AML-193 (cell line): ENCODE data around the gene NHLRC4.

ENCODE experiments used
- DNase-seq, 2 experiments: peaks; one replicate each; lab custom pipeline; 2025; lab: John Stamatoyannopoulos, UW

Gene NHLRC4

DNA sequence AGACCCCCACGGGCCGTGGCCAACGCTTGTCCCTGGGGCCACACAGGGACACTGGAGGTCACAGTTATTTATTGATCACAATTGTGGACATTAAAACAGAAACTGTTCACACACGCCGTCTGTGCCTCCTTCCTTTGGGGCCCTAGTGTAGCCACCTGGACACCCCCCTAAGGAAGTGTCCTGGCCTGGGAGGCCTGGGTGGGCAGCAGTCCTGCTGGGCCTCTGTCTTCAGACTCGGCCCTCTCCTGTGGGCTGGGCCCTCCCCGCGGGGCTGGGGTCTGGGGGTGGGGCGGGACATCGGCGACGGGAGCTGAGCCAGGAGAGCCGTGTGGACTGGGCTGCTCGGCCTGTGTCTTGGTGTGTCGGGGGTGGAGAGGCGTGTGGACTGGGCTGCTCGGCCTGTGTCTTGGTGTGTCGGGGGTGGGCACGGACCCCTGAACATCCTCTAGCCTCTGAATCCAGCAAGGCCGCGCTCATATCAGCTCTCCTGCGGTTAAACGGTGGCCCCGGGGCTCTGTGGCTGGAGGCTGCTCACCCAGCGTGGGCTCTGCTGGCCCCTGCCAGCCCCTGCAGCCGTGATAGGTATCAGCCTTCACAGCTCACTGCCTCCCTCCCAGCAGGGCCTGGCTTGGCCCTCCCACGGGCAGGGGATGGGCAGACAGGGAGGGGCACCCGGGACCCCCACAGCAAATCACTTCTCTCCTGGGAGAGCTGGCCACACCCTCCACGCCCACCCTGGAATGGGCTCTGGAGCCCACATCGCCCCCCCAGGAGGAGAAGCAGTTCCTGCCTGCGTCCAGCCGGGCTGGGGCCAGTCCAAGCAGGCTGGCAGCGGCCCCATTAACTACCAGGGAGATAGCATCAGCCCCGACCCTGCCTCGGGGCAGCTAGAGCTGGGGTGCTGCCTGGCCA is 1.1 kb upstream of the NHLRC4 start:
- no peak for DNase-seq

DNA sequence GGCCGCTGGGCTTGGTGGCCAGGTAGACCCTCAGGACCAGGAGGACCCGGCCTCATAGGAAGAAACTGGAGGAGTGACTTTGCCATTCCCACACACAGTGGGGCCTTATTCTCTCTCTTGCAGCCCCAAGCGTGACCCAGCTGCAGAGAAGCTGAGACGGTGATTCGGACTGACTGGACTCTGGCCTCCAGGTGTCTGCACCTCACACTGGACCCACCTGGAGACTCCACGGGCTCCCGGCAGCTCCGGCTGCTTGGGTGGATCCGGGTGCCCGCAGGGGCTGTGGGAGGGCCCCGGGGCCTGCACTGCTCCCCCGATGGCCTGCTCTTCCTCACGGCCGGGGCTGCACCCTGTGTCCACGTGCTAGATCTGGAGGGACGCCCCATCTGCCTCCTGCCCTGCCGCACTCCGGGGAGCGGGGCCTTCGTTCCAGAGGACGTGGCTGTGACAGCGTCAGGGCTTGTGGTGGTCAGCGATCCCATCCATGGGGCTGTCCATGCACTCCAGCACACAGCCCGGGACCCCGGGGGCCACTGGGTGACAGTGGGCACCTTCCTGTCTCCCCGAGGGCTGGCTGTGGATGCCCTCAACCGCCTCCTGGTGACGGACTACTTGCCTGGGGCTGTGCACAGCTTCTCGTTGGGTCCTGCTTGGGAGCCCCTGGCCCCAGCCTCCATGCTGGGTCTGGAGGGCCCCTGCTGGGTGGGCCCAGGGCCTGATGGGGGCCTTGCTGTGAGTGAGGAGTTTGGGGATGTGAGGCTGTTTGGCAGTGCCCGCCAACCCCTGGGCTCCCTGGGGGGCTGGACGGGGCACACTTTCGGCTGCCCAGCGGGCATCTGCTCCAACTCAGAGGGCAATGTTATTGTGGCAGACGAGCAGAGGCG is 810 bp downstream of the NHLRC4 start:
- no peak for DNase-seq

DNA sequence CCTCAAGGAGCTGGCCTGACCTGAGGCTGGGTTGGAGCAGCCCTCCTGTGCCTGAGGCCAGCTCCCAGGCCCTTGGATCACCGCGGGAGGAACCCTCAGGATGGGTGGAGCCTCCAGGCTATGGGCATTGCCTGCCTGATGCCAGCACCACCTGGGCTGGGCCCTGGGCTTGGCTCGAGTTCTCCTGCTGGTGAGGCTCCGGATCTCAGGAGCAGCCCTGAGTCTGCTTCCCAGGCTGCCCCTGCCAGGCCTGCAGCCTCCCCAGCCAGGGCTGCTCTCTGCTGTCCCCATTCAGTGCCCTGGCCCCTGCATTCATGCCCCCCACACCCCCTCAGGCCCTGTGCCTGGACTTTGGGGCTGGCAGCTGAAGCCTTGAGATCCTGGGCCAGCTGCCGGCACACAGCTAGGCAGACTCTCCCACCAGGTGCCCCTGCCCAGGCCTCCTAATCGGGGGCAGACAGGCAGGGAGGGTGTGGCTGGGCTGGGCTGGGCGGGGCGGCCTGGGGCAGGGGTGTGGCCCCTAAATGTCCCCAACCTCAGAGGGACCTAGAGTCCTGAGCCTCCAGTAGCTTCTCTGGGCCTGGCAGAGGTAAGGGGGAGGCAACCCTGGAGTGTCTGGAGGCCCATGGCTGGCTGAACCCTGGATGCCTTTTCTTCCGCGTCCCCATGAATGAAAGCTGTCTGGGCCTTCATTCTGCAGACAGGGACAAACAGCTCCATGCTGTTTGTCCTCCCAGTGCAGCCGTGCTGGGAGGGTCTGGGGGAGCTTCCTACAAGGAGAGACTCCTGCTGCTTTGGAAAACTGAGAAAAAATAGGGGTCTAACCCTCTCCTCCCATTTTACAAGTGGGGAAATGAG is 1.8 kb downstream of the NHLRC4 start:
- no peak for DNase-seq

DNA sequence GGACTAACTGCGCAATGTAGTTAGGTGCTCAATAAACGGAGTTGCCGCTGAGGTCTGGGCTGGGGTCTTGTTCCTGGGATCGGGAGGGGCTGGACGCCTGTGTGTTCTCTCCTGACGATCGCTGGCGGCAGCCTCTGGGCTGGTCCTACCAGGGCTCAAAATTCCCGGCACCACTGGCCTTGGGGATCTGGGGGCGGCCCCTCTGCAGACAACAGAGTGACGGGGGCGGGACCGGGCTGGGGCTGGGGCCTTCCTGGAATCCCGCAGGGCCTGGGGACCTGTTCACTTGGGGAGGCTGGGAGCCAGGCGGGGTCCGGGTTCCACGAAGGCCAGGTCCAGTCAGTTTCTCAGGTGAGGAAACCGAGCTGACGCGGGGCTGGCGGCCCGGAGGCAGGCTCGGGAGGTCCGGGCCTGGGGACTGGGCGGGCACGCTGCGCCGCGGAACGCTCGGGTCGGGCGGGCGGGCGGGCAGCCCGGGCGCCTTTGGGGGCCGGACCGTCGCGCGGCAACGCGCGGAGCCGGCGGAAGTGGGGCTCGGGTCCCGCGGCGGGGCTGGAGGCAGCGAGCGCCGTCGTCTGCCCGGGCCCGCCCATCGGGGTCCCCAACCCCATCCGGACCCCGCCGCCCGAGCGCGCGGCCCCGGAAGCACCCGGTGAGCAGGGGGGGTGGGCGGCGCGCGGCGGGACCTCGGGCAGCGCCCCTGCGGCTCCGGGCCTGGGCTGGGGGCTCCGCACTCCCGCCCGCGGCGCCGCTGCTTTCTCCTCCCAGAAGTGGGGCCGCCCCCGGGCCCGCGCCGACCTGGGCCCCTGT is 2.8 kb downstream of the NHLRC4 start, which contains the start of gene PIGQ:
Gene PIGQ, plus strand, starts transcription at position 524 of the 810 bp plus-strand sequence. CDS start 4,107 bp downstream, outside the sequence.
- DNase-seq = no peak

DNA sequence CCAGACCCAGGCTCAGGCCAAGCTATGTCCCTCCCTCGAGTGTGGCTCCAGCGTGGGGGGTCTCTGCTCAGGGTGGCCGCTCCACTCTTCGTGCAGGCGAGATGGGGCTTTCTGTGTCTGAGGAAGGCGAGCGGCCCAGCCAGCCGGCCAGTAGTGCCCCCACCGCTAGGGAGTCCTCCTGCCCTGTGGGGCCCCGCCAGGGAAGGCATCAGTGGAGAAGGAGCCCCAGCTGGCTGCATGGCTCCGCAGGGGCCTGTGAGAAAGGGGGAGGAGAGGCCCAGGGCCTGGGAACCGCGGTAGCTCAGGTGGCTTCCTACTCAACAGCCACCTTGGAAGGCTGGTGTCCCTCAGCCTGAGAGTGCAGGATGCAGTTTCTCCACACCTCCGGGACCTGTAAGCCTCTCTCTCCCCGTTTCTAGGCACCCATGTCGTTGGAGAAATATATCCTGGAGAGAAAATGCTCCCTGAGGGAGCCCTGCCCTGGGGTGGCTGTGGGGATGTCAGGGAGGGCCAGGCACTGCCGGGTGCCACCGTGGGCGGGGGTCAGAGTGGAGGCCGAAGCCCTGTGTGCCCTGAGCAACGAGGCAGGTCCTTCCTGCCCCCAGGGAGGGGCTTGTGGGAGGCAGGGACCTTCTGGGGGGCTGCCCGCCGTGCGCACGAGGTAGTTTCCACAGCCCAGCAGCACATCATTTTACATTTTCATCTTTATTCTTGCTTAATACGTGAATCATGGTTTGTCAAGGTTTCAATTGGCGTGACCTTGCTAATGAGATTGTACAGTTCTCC is 6.3 kb downstream of the NHLRC4 start:
- DNase-seq = no peak

DNA sequence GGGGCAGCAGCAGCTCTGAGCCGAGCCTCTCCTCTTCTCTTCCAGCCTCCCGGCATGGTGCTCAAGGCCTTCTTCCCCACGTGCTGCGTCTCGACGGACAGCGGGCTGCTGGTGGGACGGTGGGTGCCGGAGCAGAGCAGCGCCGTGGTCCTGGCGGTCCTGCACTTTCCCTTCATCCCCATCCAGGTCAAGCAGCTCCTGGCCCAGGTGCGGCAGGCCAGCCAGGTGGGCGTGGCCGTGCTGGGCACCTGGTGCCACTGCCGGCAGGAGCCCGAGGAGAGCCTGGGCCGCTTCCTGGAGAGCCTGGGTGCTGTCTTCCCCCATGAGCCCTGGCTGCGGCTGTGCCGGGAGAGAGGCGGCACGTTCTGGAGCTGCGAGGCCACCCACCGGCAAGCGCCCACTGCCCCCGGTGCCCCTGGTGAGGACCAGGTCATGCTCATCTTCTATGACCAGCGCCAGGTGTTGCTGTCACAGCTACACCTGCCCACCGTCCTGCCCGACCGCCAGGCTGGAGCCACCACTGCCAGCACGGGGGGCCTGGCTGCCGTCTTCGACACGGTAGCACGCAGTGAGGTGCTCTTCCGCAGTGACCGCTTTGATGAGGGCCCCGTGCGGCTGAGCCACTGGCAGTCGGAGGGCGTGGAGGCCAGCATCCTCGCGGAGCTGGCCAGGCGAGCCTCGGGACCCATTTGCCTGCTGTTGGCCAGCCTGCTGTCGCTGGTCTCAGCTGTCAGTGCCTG is 7.4 kb downstream of the NHLRC4 start:
- no peak for DNase-seq

DNA sequence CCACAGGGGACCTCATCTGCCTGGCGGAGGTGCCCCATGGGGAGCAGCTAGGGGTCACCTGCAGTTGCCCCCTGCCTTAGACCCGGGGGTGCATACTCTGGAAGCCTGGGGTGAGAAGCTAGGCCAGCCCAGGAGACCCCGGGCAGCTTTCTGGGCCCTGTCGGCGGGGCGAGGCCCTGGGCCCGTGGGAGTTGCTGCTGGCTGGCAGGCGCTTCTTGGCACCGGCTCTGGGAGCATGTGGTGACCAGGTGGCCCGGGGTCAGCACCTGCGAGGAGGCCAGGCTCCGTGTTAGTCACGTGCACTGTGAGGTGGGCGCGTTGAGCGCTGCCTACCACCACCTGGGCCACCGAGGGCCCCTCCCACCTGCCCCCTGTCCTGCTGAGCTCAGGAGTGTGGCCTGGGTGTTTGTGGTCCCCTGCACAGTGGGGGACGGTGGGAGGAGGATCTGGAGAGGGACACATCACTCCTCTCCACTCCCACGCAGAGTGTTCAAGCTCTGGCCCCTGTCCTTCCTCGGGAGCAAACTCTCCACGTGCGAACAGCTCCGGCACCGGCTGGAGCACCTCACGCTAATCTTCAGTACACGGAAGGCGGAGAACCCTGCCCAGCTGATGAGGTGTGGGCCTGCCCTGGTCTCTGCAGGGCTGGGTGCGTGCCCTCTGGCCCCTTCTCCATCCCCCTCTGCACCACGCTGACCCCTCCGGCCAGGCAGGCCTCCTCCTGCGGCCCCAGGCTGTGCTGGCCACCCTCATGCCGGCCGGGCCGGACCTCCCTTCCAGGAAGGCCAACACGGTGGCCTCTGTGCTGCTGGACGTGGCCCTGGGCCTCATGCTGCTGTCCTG is 8.8 kb downstream of the NHLRC4 start:
- DNase-seq = no peak

DNA sequence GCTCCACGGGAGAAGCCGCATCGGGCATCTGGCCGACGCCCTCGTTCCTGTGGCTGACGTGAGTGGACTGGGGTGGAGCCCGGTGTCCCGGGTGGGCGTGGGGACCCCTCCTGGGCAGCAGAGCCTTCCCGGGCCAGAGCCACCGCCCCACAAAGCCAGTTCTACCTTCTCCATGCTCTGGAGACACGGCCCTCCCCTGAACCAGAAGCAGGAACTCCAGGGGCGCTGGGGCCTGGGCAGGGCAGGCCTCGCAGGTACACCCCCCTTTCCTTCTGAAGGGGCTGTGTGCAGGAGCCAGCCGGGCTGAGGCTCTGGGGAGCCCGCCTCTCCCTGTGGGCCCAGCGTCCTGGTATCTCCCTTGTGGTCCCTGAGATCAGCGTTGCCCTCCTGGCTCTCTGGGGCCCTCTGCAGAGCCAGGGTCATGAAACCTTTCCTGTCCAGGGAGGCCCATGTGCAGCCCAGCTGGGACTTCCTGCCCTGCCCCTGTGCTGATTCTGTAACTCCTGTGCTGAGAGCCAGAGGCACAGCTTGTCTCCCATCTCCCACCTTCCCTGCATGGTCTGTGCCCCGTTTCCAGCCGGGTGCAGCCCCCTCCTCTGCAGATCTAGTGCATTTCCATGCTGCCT is 9.5 kb downstream of the NHLRC4 start:
- DNase-seq = no peak

DNA sequence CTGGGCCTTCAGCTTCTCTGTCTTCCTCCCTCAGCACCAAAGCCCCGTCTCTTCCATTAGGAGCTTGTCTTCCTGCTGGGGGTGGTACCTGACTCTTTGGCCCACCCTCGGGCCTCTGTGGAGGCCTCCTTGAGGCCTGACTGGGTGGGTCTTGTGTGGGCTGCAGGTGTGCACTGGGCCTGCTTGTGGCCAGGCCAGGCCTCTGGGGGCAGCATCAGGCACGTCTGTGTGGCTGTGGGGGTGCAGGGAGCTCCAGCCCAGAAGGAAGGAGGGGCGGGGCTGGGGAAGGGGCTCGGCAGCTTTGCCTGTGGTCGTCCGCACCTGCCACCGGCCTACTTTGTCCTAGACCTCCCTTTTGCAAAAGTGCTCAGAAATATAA is 10.0 kb downstream of the NHLRC4 start:
- DNase-seq = no peak

DNA sequence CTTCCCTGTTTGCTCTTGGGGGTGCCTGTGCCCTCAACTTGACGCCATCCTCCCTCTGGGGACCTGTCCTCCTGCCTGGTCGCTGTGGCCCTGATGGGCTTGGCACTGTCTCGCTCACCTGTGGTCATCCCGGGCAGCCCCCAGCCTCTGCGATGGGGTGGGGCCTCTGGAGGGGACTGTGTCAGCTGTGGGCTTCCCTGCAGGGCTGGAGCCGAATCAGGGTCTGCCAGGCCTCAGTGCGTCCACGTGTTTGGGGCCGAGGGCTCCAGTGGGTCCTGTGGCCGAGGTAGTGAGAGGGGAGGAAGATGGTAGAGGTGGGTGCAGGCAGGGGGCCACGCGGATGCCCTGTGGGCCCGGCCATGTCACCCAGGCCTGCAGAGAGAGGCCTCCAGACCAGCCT is 11.0 kb downstream of the NHLRC4 start:
- no peak for DNase-seq

DNA sequence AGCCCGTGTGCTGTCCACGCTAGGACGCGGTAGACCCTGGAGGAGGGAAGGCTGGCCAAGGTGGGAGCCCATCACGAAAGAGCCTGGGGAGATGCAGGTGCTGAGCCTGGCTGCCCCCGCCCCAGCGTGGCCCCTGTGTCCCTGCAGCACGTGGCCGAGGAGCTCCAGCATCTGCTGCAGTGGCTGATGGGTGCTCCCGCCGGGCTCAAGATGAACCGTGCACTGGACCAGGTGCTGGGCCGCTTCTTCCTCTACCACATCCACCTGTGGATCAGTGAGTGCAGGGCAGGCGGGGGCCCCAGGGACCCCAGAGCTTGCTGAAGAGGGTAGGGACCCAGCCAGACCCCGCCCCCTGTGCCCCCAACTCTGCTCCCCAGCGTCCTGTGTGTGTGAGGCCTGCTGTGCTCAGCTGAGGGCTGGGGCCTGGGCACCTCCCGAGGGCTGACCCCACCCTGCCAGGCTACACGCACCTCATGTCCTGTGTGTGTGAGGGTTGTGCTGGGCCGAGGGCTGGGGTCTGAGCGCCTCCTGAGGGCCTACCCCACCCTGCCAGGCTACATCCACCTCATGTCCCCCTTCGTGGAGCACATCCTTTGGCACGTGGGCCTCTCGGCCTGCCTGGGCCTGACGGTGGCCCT is 11.5 kb downstream of the NHLRC4 start:
- no peak for DNase-seq

DNA sequence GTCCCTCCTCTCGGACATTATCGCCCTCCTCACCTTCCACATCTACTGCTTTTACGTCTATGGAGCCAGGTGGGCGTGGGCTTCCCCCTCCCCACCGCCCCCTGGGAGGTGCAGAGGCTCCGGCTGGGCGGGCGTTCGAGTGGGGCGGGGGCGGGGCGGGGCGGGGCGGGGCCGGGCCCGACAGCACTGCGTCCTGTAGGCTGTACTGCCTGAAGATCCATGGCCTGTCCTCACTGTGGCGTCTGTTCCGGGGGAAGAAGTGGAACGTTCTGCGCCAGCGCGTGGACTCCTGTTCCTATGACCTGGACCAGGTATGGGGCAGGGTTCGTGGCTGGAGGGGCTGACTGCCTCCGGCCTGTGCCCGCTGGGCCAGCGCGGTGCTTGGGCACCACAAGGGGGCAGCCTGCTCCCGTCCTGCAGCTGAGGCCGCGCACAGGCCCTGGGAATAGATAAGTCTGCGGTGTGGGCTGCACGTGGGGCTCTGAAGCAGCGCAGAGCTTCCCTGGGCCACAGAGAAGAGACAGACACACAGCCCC is 12.1 kb downstream of the NHLRC4 start:
- peak in 1 of 2 experiments; percentile 31 for DNase-seq

DNA sequence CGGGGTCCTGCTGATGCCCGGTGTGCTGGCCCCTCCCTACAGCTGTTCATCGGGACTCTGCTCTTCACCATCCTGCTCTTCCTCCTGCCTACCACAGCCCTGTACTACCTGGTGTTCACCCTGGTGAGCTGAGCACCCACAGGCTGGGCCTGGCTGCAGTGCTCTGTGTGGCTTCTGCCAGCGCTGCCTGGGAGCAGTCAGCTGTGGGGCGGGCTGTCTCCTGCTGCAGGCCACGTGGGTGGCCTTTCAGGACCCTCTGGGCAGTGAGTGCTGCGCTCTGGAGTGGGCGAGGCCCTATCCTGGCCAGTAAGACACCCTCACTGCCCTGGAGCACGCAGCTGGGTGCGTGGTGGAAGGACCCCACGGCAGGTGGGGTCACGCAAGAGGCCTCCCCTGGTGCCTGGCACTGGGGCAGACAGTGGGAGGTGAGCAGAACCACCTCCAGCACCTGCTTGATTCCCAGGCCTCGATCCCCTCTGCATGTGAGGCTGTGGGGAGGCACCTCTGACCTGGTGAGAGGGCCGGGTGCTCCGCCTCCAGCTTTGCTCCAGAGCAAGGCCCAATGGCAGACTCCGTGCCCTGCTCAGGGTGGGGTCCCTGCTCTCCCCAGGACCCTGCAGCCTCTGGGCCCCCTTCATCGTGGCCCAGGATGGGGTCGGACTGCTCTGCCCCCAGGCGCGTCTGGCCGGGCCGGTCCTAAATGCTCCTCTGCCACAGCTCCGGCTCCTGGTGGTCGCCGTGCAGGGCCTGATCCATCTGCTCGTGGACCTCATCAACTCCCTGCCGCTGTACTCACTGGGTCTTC is 13.5 kb downstream of the NHLRC4 start:
- no peak for DNase-seq

DNA sequence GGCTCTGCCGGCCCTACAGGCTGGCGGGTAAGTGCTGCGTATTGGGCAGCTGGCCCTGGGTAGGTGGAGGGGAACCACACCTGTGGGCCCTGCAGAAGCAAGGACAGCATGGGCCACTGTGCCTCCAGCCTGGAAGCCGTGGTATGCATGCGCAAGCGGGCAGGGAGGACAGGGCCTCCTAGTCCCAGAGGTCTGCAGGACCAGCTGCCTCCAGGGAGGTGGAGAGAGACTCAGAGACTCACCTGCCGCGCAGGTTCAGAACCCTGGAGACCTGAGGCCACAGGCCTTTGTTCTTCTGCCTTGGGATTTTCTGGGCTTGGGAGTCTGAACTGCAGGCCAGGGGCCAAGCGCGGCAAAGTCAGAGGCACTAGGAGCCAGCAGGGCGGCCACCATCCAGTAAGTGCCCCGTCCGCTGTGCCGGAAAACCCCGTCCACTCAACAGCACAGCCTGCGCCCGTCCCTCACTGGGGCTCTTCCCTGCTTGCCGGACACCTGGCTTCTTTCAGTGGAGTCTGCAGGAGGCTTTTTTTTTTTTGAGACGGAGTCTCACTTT is 14.2 kb downstream of the NHLRC4 start:
- DNase-seq = no peak

DNA sequence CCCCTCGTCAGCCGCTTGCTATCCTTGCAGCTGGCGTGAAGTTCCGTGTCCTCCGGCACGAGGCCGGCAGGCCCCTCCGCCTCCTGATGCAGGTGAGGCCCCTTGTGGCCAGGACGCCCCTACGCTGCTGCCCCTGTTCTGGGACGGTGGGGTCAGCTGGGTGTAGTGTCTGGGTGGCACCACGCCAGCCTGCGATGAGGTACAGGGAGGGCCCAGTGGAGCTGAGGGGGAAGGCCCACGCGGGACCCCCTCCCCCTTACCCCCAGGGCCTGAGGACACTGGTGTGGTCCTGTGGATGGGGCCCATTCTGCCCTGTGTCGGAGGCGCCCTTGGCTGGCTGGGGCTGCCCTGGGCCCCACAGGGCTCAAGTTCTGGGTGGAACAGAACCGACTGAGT is 15.4 kb downstream of the NHLRC4 start:
- DNase-seq = no peak
